HEK293T (cell line): ENCODE results near the gene STAT6.

Source experiments
- ARNT ChIP-seq: fragments of 450-650 bp; IDR thresholded peaks from 2 replicates; pipeline ENCODE4 v1.6.1; 2017; ENCODE audit warnings: mild to moderate bottlenecking
- BHLHE40 ChIP-seq: fragments of 450-650 bp; IDR thresholded peaks from 2 replicates; pipeline ENCODE4 v1.6.1; 2016; ENCODE audit warnings: mild to moderate bottlenecking, moderate library complexity, borderline replicate concordance
- CTBP1 ChIP-seq: fragments of 450-650 bp; IDR thresholded peaks from 2 replicates; pipeline ENCODE4 v1.6.1; 2016; ENCODE audit warnings: borderline replicate concordance
- ELF4 ChIP-seq: fragments of 450-650 bp; IDR thresholded peaks from 2 replicates; pipeline ENCODE4 v1.6.1; 2017; ENCODE audit warnings: antibody characterized with exemption
- FOXA1 ChIP-seq: fragments of 450-650 bp; IDR thresholded peaks from 2 replicates; pipeline ENCODE4 v1.6.1; 2016; ENCODE audit warnings: mild to moderate bottlenecking
- FOXK2 ChIP-seq: fragments of 450-650 bp; IDR thresholded peaks from 2 replicates; pipeline ENCODE4 v1.6.1; 2016; ENCODE audit warnings: mild to moderate bottlenecking
- FOXM1 ChIP-seq: fragments of 450-650 bp; IDR thresholded peaks from 2 replicates; pipeline ENCODE4 v1.6.1; 2017; ENCODE audit warnings: mild to moderate bottlenecking, borderline replicate concordance
- HDGF ChIP-seq: fragments of 450-650 bp; IDR thresholded peaks from 2 replicates; pipeline ENCODE4 v1.6.1; 2017; ENCODE audit warnings: antibody characterized with exemption, borderline replicate concordance
- L3MBTL2 ChIP-seq: fragments of 450-650 bp; conservative IDR thresholded peaks from 2 replicates; pipeline ENCODE4 v1.6.1; 2016; ENCODE audit warnings: mild to moderate bottlenecking
- NFRKB ChIP-seq: fragments of 450-650 bp; IDR thresholded peaks from 2 replicates; pipeline ENCODE4 v1.6.1; 2016; ENCODE audit warnings: mild to moderate bottlenecking, moderate library complexity
- PKNOX1 ChIP-seq: fragments of 450-650 bp; IDR thresholded peaks from 2 replicates; pipeline ENCODE4 v1.6.1; 2016
- SP1 ChIP-seq: fragments of 450-650 bp; IDR thresholded peaks from 2 replicates; pipeline ENCODE4 v1.6.1; 2017
- TARDBP ChIP-seq: fragments of 450-650 bp; IDR thresholded peaks from 2 replicates; pipeline ENCODE4 v1.6.1; 2016
- ZNF384 ChIP-seq: fragments of 450-650 bp; IDR thresholded peaks from 2 replicates; pipeline ENCODE4 v1.6.1; 2016

- no peak for TF ChIP-seq FOXK2
- TF ChIP-seq FOXA1 = no peak
- TF ChIP-seq PKNOX1 = no peak
- TF ChIP-seq FOXM1 = no peak
- TF ChIP-seq SP1 = no peak
- TF ChIP-seq ARNT = no peak
- no peak for TF ChIP-seq ELF4
- TF ChIP-seq NFRKB = no peak
- no peak for TF ChIP-seq TARDBP
- TF ChIP-seq HDGF = no peak
- TF ChIP-seq CTBP1 = no peak
- no peak for TF ChIP-seq BHLHE40
- TF ChIP-seq ZNF384 = no peak
- TF ChIP-seq L3MBTL2 = no peak
Measured at GRCh38 chr12:57066245-57066644, 44.9 kb downstream of the STAT6 start.
